B cell (primary cell): Measurements from ENCODE around the gene TRPM8. TPM values are rescaled to one million over a fixed set of nuclear protein-coding genes. Genes with fewer than 3 reads are reported as not detected.

Experiments
- ATAC-seq: fragments of 200-7000 bp; cut with Tn5 transposase; one replicate; pipeline ENCODE4 v1.10.0; 2021; ENCODE audit warnings: low read depth, mild to moderate bottlenecking, moderate number of reproducible peaks, moderate library complexity
- CTCF ChIA-PET: fragments of 350-600 bp; sonication (Branson Sonifier 250); formaldehyde crosslinking; loops from one replicate; lab custom pipeline; 2021; ENCODE audit warnings: antibody characterized with exemption, inconsistent platforms; lab: Charles Lee
- POLR2A ChIA-PET: fragments of 350-600 bp; sonication (Branson Sonifier 250); formaldehyde crosslinking; loops from one replicate; lab custom pipeline; 2021; ENCODE audit warnings: antibody characterized with exemption; lab: Charles Lee
- DNase-seq: peaks from one replicate; pipeline ENCODE4 v3.0.0; 2013
- H2AFZ ChIP-seq: 2 replicates; pipeline ENCODE4 v1.6.1; 2012; ENCODE audit warnings: mild to moderate bottlenecking, low read depth, low read length; ENCODE audit not compliant: insufficient read depth, poor library complexity, severe bottlenecking
- H3K27ac ChIP-seq, 2 donors: 1 replicate in 1 of 2; 2 replicates in 1 of 2; pipeline ENCODE4 v1.5.1; 2012 to 2013; ENCODE audit warnings: low read length in 2 of 2, mild to moderate bottlenecking in 2 of 2, moderate library complexity in 1 of 2
- H3K27me3 ChIP-seq, 4 experiments: fragments of 200-600 bp in 1 of 4; sonication (generic) in 1 of 4; replicated peaks in 1 of 4; 1 replicate in 2 of 4; 2 replicates in 2 of 4; pipeline versions ENCODE4 v1.6.1 to v1.7.0; 2013 to 2016; ENCODE audit warnings: low read length in 3 of 4, mild to moderate bottlenecking in 2 of 4, mixed read lengths in 1 of 4, moderate library complexity in 1 of 4; ENCODE audit not compliant: insufficient read depth in 4 of 4, control insufficient read depth in 3 of 4; ENCODE audit errors: control extremely low read depth in 1 of 4
- H3K36me3 ChIP-seq, 2 experiments: replicated peaks in 1 of 2; 1 replicate in 1 of 2; 2 replicates in 1 of 2; pipeline versions ENCODE4 v1.6.1 to v1.7.1; 2013; ENCODE audit warnings: low read length in 1 of 2; ENCODE audit not compliant: insufficient read depth in 2 of 2, control insufficient read depth in 1 of 2; ENCODE audit errors: control extremely low read depth in 1 of 2, extremely low read depth in 1 of 2
- H3K4me1 ChIP-seq, 2 donors: fragments of 200-600 bp in 1 of 2; sonication (generic) in 1 of 2; 1 replicate in 1 of 2; 2 replicates in 1 of 2; pipeline versions ENCODE4 v1.5.1 to v1.6.1; 2013 to 2017; ENCODE audit warnings: low read length in 2 of 2; ENCODE audit not compliant: control insufficient read depth in 2 of 2, insufficient read depth in 2 of 2
- H3K4me2 ChIP-seq: replicated peaks from 2 replicates; pipeline ENCODE3; 2012; ENCODE audit warnings: mild to moderate bottlenecking, low read depth, low read length; ENCODE audit not compliant: poor library complexity, severe bottlenecking
- H3K4me3 ChIP-seq, 5 experiments: fragments of 200-600 bp in 1 of 5; sonication (generic) in 1 of 5; 1 replicate in 3 of 5; 2 replicates in 2 of 5; pipeline versions ENCODE4 v1.5.1 to v1.7.0; 2011 to 2016; ENCODE audit warnings: low read length in 4 of 5, mild to moderate bottlenecking in 4 of 5, low read depth in 2 of 5, control low read depth in 1 of 5, moderate library complexity in 1 of 5; ENCODE audit not compliant: insufficient read depth in 1 of 5; ENCODE audit errors: control extremely low read depth in 1 of 5, extremely low read depth in 1 of 5
- H3K79me2 ChIP-seq: fragments of 200-600 bp; sonication (generic); one replicate; pipeline ENCODE4 v1.6.0; 2016; ENCODE audit warnings: low read length; ENCODE audit not compliant: control insufficient read depth, insufficient read depth
- H3K9ac ChIP-seq: fragments of 200-600 bp; sonication (generic); 2 replicates; pipeline ENCODE4 v1.6.1; 2017; ENCODE audit warnings: mild to moderate bottlenecking, low read length, moderate library complexity
- H3K9me3 ChIP-seq, 3 donors: one replicate each; pipeline versions ENCODE4 v1.6.1 to v1.7.1; 2013; ENCODE audit warnings: low read length in 2 of 3; ENCODE audit not compliant: control insufficient read depth in 2 of 3, insufficient read depth in 1 of 3; ENCODE audit errors: control extremely low read depth in 1 of 3
- H4K20me1 ChIP-seq: 2 replicates; pipeline ENCODE4 v1.6.0; 2012; ENCODE audit warnings: mild to moderate bottlenecking, low read length; ENCODE audit not compliant: insufficient read depth, control insufficient read depth, poor library complexity, severe bottlenecking
- H3K27ac Mint-ChIP-seq: one replicate; pipeline ENCODE4 v1.8.0; 2021; ENCODE audit warnings: mixed read lengths
- H3K27me3 Mint-ChIP-seq: one replicate; pipeline ENCODE4 v1.8.0; 2021; ENCODE audit warnings: mixed read lengths
- H3K4me1 Mint-ChIP-seq: one replicate; pipeline ENCODE4 v1.8.0; 2021; ENCODE audit warnings: mixed read lengths
- H3K4me3 Mint-ChIP-seq: one replicate; pipeline ENCODE4 v1.8.0; 2021; ENCODE audit warnings: mixed read lengths
- H3K9me3 Mint-ChIP-seq: one replicate; pipeline ENCODE4 v1.8.0; 2022; ENCODE audit warnings: mixed read lengths; ENCODE audit not compliant: insufficient read depth
- CTCF ChIP-seq: fragments of 200-600 bp; IDR thresholded peaks from one replicate; pipeline ENCODE4 v1.8.0; 2022; ENCODE audit warnings: antibody characterized with exemption, mild to moderate bottlenecking
- EZH2 ChIP-seq: IDR thresholded peaks from 2 replicates; pipeline ENCODE4 v1.6.1; 2012; ENCODE audit warnings: borderline replicate concordance, low read depth, mild to moderate bottlenecking, moderate library complexity, low read length; ENCODE audit not compliant: insufficient read depth, poor library complexity, severe bottlenecking
- WGBS: methylation state at CpG from one replicate; pipeline ENCODE4 v1.1.5; 2013; ENCODE audit warnings: missing lambda C conversion rate; ENCODE audit not compliant: insufficient coverage; 5-methylcytosine and 5-hydroxymethylcytosine counted together
- intact Hi-C: fragments of 100-400 bp; cut with micrococcal nuclease; formaldehyde crosslinking; loops from one replicate; pipeline ENCODE4 v1.10.0; 2022
- polyA plus RNA-seq: library from polyadenylated mRNA; depleted of rRNA; stranded (reverse); fragments of >200 nt; gene quantifications from 2 replicates; pipeline ENCODE4 v1.2.3, GENCODE V29; 2012
- total RNA-seq, 2 donors: library from RNA; stranded (reverse); fragments of 120-200 nt in 1 of 2; gene quantifications; 1 replicate in 1 of 2; 2 replicates in 1 of 2; pipeline versions ENCODE4 v1.2.3 to v1.2.4, GENCODE V29; 2013 to 2022

TRPM8 gene
- total and polyA plus RNA-seq, 2 donors (not counting 1 experiment from before 2014, with no cell fraction given): not detected

GRCh38 chr2:233905945-233906344 lies 11.2 kb upstream of the TRPM8 start:
- intact Hi-C loops: no loop called here
- DNase-seq (no peak), ATAC-seq (no peak)
- ChIA-PET POLR2A (no interaction called here), CTCF (no interaction called here)
- H3K27me3 ChIP-seq: peaks cover 0 to 17% (median 6%) of the 10 kb centered on the region in 4 experiments
- H3K79me2 ChIP-seq: no peaks in the 10 kb centered on the region
- H3K9ac ChIP-seq: no peak overlapping the region
- no peak overlapping the region for H3K4me3 ChIP-seq
- Mint-ChIP-seq H3K9me3 (no peaks in the 10 kb centered on the region), H3K27me3 (peaks cover 48% of the 10 kb centered on the region), H3K4me3 (no peak overlapping the region), H3K27ac (no peak overlapping the region), H3K4me1 (no peaks in the 10 kb centered on the region)
- H3K36me3 ChIP-seq: no peaks in the 10 kb centered on the region
- H3K27ac ChIP-seq: no peak overlapping the region
- H2AFZ ChIP-seq: no peak overlapping the region
- no peaks in the 10 kb centered on the region for H3K4me1 ChIP-seq
- H3K9me3 ChIP-seq: no peaks in the 10 kb centered on the region
- no peak for TF ChIP-seq EZH2
- TF ChIP-seq CTCF: no peak
- WGBS: 100% methylated on average over 1 of the region's 4 CpGs
- H3K4me2 ChIP-seq: no peak overlapping the region
- H4K20me1 ChIP-seq: no peaks in the 10 kb centered on the region

- Histone ChIP-seq H3K27me3 (peaks cover 0 to 12% (median 6%) of the 10 kb centered on the region in 4 experiments), H3K36me3 (no peaks in the 10 kb centered on the region), H3K79me2 (no peaks in the 10 kb centered on the region), H3K4me1 (no peaks in the 10 kb centered on the region), H4K20me1 (no peaks in the 10 kb centered on the region), H3K4me2 (no peak overlapping the region), H3K27ac (no peak overlapping the region), H2AFZ (no peak overlapping the region), H3K4me3 (no peak overlapping the region), H3K9ac (no peak overlapping the region), H3K9me3 (peaks cover 0 to 2% (median 0%) of the 10 kb centered on the region in 3 donors)
- no peak for TF ChIP-seq CTCF
- no peak for TF ChIP-seq EZH2
- Mint-ChIP-seq H3K4me3 (no peak overlapping the region), H3K27ac (no peak overlapping the region), H3K4me1 (no peaks in the 10 kb centered on the region), H3K27me3 (peaks cover 44% of the 10 kb centered on the region), H3K9me3 (no peaks in the 10 kb centered on the region)
- 93% methylated on average over 3 of the region's 3 CpGs for WGBS
- intact Hi-C loops: no loop called here
- ATAC-seq (no peak), DNase-seq (no peak)
- POLR2A ChIA-PET: no interaction called here
- CTCF ChIA-PET: no interaction called here
These were observed 9.5 kb upstream of the TRPM8 start for GRCh38 chr2:233907627-233908026.
